ENCODE data around the gene TOMM20. TPM values are rescaled to one million over a fixed set of nuclear protein-coding genes. Genes with fewer than 3 reads are reported as not detected.
A peak's percentile ranks its signal among the peaks of the same experiment; 100 is the strongest.

TOMM20 gene
- total RNA-seq: 100 to 1,000 TPM; 112 to 153 (median 112) TPM

- intact Hi-C loops (cut with DNase I; ENCODE audit: low total_unique reads): no loop called here
- TF ChIP-seq POLR2A (IDR thresholded peaks at IDR 0.05) (peak; percentile 25), POLR2AphosphoS5 (IDR thresholded peaks at IDR 0.05) (peak; percentile 82 to 90 (median 87)), CTCF (IDR thresholded peaks at IDR 0.05) (no peak)
- no peaks in the 10 kb centered on the region for H3K27me3 ChIP-seq
- H3K27ac ChIP-seq: peak within 1 kb of the TSS; percentile 91 to 95
- DNase-seq (ENCODE audit: low spot score in 2 of 2): peak; percentile 94
- H3K4me3 ChIP-seq: peak within 1 kb of the TSS; percentile 71 to 94 (median 93)
- H3K36me3 ChIP-seq: peaks cover 5% of the 10 kb centered on the region
- H3K4me1 ChIP-seq: peaks cover 0 to 11% of the 10 kb centered on the region in 2 donors
- H3K9me3 ChIP-seq: no peaks in the 10 kb centered on the region
Measured at GRCh38 chr1:235128456-235129328, at the start of gene TOMM20. Gene TOMM20 (minus strand): TSS chr1:235128837. CDS start chr1:235128715, 122 bp downstream.

GRCh38 chr1:235176486-235176885 is 47.8 kb upstream of the TOMM20 start:
- no peak for DNase-seq (ENCODE audit: low spot score in 2 of 2)
- Histone ChIP-seq H3K9me3 (no peaks in the 10 kb centered on the region), H3K36me3 (no peaks in the 10 kb centered on the region), H3K27ac (no peak overlapping the region), H3K4me3 (no peak overlapping the region), H3K27me3 (no peaks in the 10 kb centered on the region), H3K4me1 (no peaks in the 10 kb centered on the region)
- intact Hi-C loops (cut with DNase I; ENCODE audit: low total_unique reads): no loop called here
- TF ChIP-seq CTCF (IDR thresholded peaks at IDR 0.05): no peak
- TF ChIP-seq POLR2AphosphoS5 (IDR thresholded peaks at IDR 0.05): no peak
- TF ChIP-seq POLR2A (IDR thresholded peaks at IDR 0.05): no peak

GRCh38 chr1:235169986-235170385 is 41.3 kb upstream of the TOMM20 start:
- peaks cover 14% of the 10 kb centered on the region for H3K36me3 ChIP-seq
- H3K27me3 ChIP-seq: no peaks in the 10 kb centered on the region
- TF ChIP-seq POLR2AphosphoS5 (IDR thresholded peaks at IDR 0.05) (no peak), POLR2A (IDR thresholded peaks at IDR 0.05) (no peak), CTCF (IDR thresholded peaks at IDR 0.05) (no peak)
- no peaks in the 10 kb centered on the region for H3K4me1 ChIP-seq
- no peaks in the 10 kb centered on the region for H3K9me3 ChIP-seq
- H3K4me3 ChIP-seq: no peak overlapping the region
- no peak for DNase-seq (ENCODE audit: low spot score in 2 of 2)
- no peak overlapping the region for H3K27ac ChIP-seq
- intact Hi-C loops (cut with DNase I; ENCODE audit: low total_unique reads): no loop called here

- Histone ChIP-seq H3K36me3 (peaks cover 14% of the 10 kb centered on the region), H3K27ac (no peak overlapping the region), H3K4me3 (no peak overlapping the region), H3K9me3 (no peaks in the 10 kb centered on the region), H3K4me1 (no peaks in the 10 kb centered on the region), H3K27me3 (no peaks in the 10 kb centered on the region)
- no peak for TF ChIP-seq POLR2AphosphoS5 (IDR thresholded peaks at IDR 0.05)
- no peak for TF ChIP-seq CTCF (IDR thresholded peaks at IDR 0.05)
- TF ChIP-seq POLR2A (IDR thresholded peaks at IDR 0.05): no peak
- intact Hi-C loops (cut with DNase I; ENCODE audit: low total_unique reads): no loop called here
- no peak for DNase-seq (ENCODE audit: low spot score in 2 of 2)
Measured at GRCh38 chr1:235168375-235168774, 39.7 kb upstream of the TOMM20 start.

GRCh38 chr1:235161685-235162327 is 33.2 kb upstream of the TOMM20 start:
- Histone ChIP-seq H3K36me3 (peaks cover 2% of the 10 kb centered on the region), H3K27ac (peak overlapping the region; percentile 94 to 96), H3K27me3 (no peaks in the 10 kb centered on the region), H3K4me3 (peak overlapping the region; percentile 75 to 90 (median 76)), H3K4me1 (no peaks in the 10 kb centered on the region), H3K9me3 (no peaks in the 10 kb centered on the region)
- TF ChIP-seq POLR2A (IDR thresholded peaks at IDR 0.05) (no peak), CTCF (IDR thresholded peaks at IDR 0.05) (no peak), POLR2AphosphoS5 (IDR thresholded peaks at IDR 0.05) (no peak)
- intact Hi-C loops (cut with DNase I; ENCODE audit: low total_unique reads): no loop called here
- no peak for DNase-seq (ENCODE audit: low spot score in 2 of 2)

All from breast epithelium (tissue), 4 donors.